Measurements from ENCODE around the gene WWOX. TPM values are rescaled to one million over a fixed set of nuclear protein-coding genes. Genes with fewer than 3 reads are reported as not detected.

WWOX gene
- total and polyA plus RNA-seq, 2 of the 8 experiments (the other 6 are each of a cell fraction or from before 2014, with no cell fraction given) = 5.4 to 16.7 TPM

DNA sequence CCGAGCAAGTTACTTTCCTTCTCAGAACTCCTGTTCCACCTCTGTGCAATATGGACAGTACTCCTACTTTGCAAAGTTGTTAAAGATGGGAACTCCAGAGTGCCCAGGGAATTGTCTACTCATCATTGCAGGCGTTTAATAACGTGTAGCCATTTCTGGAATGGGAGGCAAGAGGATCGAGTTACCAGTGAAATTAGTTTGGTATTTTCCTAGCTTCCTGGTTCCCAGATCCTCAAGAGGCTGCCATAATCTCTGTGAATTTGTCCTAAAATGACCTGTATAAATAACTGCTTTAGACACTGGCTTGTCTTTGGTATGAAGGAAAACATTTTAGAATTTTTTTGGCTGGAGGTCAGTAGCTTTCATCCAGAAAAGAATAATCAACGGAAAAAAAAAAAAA is 27.7 kb downstream of the WWOX start (continued):
- TF ChIP-seq, protein P1, sequence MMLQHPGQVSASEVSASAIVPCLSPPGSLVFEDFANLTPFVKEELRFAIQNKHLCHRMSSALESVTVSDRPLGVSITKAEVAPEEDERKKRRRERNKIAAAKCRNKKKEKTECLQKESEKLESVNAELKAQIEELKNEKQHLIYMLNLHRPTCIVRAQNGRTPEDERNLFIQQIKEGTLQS (IDR thresholded peaks at IDR 0.05; ENCODE audit: insufficient read depth, low read depth, low read length) = no peak
- TF ChIP-seq JUND (IDR thresholded peaks at IDR 0.05; ENCODE audit: low read length) (no peak), TAF1 (IDR thresholded peaks at IDR 0.05; ENCODE audit: low read depth, low read length) (no peak)

All from H1 (cell line).